NCI-H748 (cell line): Measurements from ENCODE around the gene GBP2.

ENCODE experiments used
- DNase-seq: peaks from one replicate; lab custom pipeline; 2025; ENCODE audit not compliant: unreplicated experiment; lab: John Stamatoyannopoulos, UW

Gene GBP2, protein sequence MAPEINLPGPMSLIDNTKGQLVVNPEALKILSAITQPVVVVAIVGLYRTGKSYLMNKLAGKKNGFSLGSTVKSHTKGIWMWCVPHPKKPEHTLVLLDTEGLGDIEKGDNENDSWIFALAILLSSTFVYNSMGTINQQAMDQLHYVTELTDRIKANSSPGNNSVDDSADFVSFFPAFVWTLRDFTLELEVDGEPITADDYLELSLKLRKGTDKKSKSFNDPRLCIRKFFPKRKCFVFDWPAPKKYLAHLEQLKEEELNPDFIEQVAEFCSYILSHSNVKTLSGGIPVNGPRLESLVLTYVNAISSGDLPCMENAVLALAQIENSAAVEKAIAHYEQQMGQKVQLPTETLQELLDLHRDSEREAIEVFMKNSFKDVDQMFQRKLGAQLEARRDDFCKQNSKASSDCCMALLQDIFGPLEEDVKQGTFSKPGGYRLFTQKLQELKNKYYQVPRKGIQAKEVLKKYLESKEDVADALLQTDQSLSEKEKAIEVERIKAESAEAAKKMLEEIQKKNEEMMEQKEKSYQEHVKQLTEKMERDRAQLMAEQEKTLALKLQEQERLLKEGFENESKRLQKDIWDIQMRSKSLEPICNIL

DNA sequence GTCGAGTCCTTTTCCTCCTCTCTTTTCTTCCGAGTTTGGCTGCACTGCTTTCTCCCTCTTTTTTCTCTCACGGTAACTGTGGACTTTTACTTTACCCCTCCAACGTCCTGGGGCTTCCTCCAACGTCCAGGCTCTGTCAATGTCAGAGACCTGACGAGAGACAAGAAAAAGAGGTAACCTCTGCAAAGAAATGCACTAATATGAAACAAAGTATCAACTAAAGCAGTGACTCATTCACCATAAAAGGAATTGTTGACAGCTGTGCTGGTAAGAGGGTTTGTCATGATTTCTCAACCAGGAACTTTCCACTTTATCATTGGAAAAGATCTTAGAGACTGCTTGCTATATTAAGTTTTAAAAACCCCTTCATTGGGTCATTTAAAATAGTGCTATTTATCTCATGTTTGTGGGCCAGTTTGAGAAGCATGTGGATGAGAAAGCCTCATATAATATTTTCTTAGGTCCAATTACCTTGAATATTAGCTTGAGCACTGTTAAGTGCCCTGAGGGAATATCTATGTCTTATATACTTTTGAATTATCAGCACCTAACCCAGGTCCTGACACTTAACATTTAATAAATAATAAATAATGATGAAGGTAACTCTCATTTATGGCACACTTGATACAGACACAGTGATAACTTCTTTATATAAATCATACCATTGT lies at the start of gene GBP2:
TSS of gene GBP2 (minus strand) at position 202 of the 668 bp plus-strand sequence. CDS start 4,148 bp downstream, outside the sequence.
- DNase-seq = no peak

DNA sequence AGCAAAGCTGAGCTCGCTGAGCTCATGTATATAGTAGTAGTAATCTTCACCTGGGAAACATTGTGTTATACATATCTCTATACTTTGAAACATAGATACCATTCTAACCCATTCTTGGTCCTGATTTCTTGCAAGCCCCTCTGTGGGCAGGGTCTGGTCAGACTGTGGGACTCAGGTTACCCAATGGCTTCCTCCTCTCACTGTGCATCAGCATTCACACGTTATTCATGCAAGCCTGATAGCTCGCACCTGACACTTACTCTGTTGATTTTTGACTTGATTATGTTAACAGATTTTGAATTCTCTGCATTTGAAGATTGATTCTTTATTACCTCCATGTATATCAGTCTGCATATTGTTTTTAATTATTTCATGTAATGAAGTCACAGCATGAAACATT lies 48.6 kb upstream of the GBP2 start:
- no peak for DNase-seq

DNA sequence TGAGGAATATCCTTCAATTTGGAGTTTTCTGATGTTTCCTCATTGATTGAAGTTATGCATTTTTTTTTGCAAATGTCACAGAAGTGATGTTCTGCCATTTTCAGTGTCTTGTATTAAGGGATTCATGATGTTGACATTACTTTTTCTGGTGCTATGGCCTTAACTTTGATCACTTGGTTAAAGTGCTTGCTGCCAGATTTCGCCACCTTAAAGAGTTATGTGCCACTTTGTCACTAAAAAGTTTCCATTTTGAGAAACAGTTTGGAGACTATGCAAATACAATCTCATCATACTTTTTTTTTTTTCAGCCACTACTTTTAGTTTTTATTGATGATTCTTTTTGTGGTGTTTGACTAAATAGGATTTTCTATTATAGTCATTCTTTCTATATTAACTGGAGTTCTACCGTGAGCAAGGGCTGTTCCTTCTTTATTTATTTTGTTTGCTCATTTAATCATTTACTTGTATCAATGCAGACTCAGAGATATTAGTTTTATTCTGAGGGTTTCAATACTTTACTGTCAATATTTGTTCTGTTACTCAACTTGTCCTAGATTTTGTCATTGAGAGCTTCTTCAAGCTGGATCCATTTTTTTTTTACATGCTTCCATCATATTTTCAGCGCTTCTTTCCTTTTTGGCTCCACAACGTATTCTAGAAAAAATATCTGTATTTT lies 46.7 kb upstream of the GBP2 start:
- DNase-seq = no peak

DNA sequence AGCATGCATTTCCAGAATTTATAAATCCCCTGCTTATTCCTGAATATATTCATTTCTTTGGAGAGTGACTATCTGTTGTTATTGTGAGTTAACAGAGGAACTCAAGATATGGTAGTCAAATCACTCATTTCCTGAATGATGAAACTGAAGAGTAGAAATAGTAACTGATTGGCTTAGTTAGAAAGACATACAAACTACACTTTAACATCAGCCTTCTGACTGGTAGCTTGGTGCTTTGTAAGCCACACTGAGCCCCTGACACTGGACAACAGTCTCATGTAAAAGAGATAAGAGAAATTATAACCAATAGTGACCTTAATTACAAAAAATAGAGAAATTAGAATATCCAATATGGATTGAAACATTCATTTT lies 45.1 kb upstream of the GBP2 start:
- DNase-seq = no peak

DNA sequence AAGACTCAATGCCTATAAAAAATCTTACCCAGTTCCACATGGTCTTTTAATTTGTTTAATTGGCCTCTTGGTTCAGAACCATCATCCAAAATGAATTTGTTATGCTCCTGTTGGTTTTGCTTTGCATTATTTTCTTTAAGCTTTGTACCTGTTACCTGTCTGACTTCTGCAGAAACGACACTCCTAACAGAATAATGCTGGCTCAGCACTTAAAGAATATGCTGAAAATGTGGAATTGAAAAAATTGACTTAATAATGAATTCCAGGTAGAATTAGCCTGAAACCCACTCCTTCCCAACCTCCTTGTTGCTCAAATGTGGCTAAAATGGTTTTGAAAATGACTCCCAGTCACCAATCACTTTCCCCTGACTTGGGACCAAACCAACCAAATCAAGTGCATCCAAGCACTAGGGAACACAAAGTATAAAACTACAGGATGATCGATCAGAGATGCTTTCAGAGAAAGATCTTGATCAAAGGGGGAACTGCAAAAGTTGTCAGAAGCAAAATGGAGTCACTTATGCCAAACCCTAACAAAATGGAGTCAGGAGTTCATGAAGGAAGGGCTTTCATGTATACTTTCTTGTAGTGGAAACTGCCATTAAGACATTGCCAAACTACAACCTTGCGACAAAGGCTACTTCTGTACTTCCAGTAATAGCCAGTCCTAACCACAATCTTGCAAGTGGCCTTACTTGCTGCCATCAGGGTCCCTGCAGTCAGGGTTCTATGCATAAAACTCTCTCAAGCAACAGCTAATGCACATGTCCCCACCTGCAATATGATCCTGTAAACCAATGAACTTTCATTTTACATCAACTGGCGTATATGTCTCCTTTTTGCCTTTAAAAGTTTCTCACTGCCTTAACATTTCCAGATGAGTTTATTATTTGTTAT lies 44.5 kb upstream of the GBP2 start:
- no peak for DNase-seq

DNA sequence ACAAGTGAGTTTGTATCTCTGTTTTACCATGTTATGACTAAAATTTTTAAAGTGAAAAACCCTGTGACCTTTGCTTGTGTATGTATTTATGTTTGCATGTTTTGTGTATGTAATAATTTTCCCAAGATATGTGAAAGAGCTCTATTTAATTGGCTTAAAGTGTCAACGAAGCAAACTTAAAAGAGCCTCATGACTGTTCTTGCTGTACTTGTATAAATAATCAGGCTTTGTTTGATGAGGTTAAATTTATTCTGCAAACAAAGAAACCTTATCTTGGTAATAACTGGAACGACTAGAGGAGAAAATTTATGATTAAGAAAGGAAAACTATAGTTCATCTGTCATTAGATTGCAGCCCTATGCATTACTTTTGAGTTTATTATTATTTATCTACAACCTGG lies 43.3 kb upstream of the GBP2 start:
- DNase-seq = no peak

DNA sequence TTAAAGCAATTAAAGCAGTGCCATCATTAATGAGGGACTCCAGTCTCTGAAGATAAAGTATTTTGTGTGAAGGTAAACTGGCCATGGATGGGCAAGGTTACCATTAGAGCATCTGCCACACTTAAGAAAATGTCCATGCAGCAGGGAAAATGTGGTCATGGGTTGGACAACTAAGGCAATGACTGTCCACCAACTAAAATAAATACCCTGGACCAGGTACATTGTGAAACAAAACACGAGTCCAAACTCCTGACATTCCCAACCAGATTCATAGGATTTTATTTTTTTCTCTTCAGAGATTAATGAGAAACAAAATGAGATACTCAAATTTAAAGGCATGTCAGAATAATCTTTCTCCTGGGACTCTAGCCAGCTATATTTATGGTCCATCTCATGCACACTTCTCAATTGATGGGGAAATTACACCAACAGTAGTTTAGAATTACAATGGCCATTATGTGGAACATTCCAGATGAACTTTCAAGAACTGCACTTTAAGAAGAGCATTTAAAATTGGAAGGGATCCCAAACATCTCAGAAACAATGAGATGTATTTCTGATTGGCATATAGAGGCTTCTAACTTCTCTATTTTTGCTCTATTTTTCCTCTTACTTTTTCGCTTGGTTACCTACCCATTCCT lies 41.8 kb upstream of the GBP2 start:
- DNase-seq = no peak

DNA sequence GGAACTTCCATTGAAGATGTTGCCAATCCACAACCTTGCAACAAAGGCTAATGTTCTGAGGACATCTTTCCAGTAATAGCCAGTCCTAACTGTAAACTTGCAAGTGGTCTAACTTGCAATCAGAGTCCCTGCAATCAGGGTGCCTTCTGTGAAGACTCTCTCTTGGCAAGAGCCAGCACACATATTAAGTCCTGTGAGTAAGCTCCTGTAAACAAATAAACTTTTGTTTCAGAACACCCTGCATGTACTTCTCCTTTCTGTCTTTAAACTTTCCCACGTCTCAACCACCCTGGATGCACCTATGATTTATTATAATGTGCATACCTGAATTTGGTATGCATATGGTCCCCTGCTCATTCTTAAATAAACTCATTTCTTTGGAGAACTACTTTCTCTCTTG lies 40.8 kb upstream of the GBP2 start:
- DNase-seq = no peak

DNA sequence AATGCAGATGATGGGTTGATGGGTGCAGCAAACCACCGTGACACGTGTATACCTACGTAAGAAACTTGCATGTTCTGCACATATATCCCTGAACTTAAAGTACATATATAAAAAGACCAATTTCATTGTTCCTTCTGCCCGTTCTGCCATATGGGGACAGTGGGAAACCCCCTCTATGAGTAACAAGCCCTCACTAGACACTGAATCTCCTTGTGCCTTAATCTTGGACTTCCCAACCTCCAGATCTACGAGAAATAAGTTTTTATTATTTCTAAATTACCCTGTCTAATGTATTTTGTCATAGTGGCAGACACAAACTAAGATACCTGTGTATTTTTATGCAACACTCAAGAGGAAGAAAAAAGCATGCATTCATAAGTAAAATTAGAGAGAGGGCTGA lies 39.9 kb upstream of the GBP2 start:
- no peak for DNase-seq

DNA sequence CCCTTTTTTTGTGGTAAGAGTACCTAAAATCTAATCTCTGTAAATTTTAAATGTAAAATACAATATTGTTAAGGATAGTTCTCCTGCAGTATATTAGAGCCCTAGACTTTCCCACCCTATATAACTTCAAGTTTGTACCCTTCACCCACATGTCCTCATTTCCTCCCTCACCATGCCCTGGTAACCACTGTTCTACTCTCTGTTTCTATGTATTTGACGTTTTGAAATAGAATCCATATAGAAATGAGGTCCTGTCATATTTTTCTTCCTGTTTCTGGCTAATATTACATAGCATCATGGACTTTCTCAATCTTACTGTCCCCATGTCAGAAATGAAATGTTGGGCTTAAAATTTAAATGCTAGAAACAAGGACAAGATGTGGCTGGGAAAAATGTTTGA lies 25.1 kb upstream of the GBP2 start:
- DNase-seq = no peak

DNA sequence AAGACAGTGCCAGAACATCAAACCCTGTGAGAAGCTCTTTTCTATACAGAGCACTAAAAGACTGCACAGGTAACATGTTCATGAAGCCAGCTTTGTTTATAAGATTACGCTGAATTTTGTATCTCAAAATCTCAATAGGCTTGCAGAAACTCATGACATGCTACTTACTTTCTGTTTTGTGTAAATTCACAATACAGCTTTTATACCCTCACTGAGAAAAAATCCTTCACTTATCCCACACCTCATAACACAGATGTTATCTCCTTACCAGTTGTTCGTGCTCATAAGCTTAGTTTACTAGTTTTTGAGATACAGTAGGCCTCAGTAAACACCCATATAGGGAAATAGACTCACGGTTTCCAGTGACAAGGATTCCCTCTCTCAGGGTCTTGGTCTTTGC lies 24.1 kb upstream of the GBP2 start:
- no peak for DNase-seq

DNA sequence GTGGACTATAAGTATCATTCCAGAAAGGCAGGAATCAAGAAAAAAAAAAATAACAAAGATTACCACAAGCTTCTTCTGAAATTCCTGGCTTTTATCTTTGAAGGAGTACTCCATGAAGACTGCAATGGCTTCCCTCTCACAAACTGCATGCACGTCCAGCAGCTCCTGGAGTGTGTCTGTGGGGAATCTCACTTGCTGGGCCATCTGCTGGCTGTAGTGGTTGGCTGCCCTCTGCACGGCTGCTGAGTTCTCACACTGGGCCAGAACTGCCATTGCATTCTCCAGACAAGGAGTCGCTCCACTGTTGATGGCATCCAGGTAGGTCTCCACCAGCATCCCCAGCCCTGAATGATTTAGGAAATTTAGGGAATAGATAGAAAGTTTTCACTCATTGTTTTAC lies 23.3 kb upstream of the GBP2 start:
- no peak for DNase-seq

DNA sequence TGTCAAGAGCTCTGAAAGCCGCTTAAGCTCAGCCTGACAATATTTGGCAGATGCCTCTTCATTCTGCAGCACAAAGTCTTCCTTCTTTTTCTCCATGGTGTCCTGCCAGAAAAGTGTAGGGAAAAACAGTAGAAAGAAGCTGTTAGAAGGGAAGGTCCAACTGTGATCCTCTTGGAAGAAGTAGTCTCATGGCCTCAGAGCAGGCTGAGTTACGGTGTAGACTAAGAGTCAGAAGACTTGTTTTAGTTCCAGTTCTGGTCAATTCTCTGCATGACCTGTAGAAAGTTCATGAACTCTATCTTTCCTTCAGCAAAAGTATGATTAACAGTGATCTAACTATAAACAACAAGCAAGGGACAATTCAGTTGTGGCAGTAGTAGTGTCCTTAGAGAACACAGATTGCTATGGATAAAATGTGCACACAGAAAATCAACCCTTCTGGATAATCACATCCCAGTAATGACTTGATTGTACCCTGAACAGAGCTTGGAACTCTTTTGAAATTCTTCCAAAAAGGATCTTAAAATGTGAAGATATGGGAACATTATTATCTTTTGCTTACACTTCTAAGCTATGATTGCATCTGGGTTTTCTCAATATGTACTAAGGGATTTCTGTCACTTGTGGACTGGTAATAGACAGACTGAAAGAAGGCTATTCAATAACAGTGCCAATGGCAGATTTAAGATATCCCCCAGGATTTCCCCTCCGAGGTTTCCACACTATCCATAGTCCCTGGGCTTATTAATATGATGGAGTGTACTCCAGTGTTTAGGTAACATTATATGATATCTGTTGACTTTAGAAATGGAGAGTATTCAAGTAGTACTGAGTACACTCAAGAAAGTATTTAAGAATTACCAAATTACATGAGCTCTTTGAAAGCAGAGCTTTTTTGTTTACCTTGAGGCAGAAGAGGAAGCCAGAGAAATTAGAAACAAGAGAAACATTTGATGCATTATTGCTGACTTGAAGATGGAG lies 22.1 kb upstream of the GBP2 start:
- DNase-seq = no peak

DNA sequence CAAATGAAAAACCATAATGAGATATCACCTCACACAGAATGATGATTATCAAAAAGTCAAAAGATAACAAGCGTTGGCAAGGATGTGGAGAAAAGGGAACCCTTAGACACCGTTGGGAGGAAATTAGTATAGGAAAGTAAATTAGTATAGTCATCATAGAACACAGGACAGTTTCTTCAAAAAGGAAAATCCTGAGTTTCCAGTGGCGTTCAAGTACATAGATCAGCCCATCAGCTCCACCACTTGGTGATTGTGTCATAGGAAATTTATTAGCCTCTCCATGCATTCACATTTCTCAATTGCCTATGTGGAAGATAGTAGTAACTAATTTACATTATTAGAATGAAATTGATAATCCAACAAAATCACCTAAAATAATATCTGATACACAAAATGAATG lies 20.8 kb upstream of the GBP2 start:
- no peak for DNase-seq

DNA sequence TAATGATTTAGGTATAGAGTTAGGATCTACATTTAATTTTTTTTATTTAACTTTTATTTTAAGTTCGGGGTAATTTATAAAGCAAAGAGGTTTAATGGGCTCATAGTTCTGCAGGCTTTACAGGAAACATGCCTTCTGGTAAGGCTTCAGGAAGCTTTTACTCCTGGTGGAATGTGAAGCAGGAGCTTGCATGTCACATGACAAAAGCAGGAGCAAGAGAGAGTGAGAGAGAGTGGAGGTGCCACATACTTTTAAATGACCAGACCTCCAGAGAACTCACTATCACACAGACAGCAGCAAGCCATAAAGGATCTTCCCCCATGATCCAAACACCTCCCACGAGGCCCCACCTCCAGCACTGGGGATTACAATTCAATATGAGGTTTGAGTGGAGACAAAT lies 17.6 kb upstream of the GBP2 start:
- DNase-seq = no peak

DNA sequence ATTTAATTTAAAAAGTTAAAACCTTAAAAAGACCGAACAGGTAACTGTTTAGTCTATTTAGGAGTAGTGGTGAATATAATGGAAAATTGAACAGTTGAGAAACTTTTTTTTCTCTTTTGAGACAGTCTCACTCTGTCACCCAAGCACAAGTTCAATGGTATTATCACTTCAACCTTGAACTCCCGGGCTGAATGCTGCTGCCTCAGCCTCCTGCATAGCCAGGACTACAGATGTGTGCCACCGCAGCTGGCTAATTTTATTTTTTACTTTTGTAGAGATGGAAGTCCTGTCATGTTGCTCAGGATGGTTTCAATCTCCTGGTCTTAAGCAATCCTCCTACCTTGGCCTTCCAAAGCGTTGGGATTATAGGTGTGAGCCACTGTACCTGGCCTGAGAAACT lies 16.2 kb upstream of the GBP2 start:
- no peak for DNase-seq

DNA sequence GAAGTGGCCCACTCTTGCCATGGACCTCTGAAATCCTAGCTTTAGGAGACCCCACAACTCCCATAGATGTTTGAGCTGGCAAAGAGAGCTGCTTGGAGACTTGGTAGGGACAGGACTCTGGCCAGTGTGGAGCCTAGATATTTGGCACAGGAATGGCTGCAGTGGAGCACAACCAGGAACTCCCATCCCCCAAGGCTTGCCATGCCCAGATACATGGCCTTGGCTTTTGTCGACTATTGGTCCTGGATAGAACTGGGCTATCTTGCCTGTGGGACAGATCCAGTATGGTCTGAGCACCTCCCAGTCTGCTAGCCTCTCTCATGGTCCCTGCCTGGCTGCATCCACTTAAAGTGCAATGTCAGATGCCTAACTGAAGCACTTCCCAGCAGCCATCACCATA lies 7.8 kb upstream of the GBP2 start:
- DNase-seq = no peak

DNA sequence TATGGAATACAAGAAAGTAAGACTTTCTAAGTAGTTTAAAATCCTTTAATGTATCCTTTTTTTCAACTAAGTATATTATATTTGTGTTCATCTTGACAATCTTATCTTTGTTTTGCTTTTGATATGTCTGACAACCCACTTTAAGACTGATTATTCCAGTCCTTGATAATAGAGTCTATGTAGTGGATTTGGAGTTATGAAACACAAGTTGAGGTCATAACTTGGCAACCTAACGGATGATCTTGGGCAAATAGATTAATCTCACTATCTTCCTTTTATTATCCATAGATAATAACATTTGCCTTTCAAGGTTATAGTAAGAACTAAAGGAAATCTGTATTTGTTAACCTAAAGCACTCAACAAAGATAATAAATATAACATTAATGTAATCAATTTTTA lies 4.8 kb upstream of the GBP2 start:
- no peak for DNase-seq

DNA sequence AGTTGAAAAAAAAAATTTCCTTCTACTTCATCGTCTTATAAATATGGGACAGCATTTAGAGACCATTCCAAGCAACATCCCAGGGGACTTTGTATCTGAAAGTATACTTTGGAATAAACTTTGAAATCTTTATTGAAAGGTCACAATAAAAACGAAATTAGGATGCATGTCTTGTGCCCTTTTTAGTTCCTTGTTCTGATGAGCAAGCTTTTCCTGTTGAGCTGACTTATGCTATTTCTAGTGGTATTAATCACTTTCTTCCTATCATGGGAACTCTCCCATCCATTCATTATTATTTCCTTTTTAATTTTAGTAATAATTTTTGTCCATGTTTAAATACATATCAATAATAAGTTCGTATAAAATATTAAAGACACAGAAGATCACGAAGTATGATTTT lies 4.0 kb upstream of the GBP2 start:
- DNase-seq = no peak
